ENCODE data around the gene SZRD1.
"Not testable (repeated sequence)": the region's sequence is repeated elsewhere in the genome, so short reads cannot be mapped to it uniquely, and the experiment has no call there.

The SZRD1 gene

GRCh38 chr1:16352842-16353535 lies 14.1 kb upstream of the SZRD1 start:
- H3K9me3 ChIP-seq: no peaks in the 10 kb centered on the region
- peak overlapping the region; percentile 87 to 91 for H3K27ac ChIP-seq
- intact Hi-C loops (cut with DNase I; ENCODE audit: low total_unique reads): loop anchor here (5.0 to 10.0 kb wide), 2 partner anchors 58 to 106 kb away; no protein-coding TSS in a partner anchor
- no peaks in the 10 kb centered on the region for H3K36me3 ChIP-seq
- peaks cover 0 to 47% (median 23%) of the 10 kb centered on the region in 4 donors for H3K4me1 ChIP-seq
- peak overlapping the region; percentile 68 to 86 for H3K4me3 ChIP-seq
- peak; percentile 12 to 57 for DNase-seq
- no peak for TF ChIP-seq CTCF (IDR thresholded peaks at IDR 0.05)
- H3K27me3 ChIP-seq: no peaks in the 10 kb centered on the region

DNA sequence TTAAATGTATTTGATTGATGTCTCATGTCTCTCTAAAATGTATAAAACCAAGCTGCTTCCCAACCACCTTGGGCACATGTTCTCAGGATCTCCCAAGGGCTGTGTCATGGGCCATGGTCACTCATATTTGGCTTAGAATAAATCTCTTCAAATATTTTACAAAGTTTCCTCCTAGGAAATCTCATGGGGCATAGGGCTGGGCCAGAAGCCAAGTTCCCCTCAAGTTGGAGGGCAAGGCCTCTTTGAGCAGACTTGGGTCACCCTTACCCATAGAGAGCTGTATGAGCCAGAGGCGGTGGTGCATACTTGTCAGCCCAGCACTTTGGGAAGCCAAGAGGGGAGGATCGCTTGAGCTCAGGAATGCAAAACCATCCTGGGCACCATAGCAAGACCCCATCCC lies 12.4 kb upstream of the SZRD1 start:
- Histone ChIP-seq H3K4me1 (peaks cover 0 to 31% (median 15%) of the 10 kb centered on the region in 4 donors), H3K4me3 (no peak overlapping the region), H3K36me3 (no peaks in the 10 kb centered on the region), H3K27ac (peak overlapping the region; percentile 87 to 91), H3K27me3 (no peaks in the 10 kb centered on the region), H3K9me3 (no peaks in the 10 kb centered on the region)
- no peak for TF ChIP-seq CTCF (IDR thresholded peaks at IDR 0.05)
- peak in 1 of 2 donors; percentile 67 for DNase-seq
- intact Hi-C loops (cut with DNase I; ENCODE audit: low total_unique reads): loop anchor here (5.0 to 10.0 kb wide), 2 partner anchors 60 to 107 kb away; no protein-coding TSS in a partner anchor

DNA sequence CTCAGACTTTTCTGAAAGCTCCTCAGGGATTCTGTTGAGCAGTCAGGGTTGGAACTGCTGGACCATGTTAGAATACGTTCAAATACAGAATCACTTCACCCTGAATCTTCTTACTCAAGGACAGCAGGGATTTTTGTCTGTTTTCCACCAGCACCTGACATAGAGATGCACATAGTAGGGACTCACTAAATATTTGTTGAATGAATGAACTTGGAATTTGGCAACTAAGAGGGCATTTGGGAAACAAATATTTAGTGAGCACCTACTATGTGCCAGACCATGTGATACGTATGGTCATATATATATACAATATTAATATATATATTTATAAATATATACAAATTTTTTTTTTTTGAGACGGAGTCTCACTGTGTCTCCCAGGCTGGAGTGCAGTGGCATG lies 10.2 kb upstream of the SZRD1 start:
- Histone ChIP-seq H3K9me3 (no peaks in the 10 kb centered on the region), H3K4me3 (no peak overlapping the region), H3K27me3 (no peaks in the 10 kb centered on the region), H3K4me1 (peaks cover 0 to 24% (median 11%) of the 10 kb centered on the region in 4 donors), H3K27ac (no peak overlapping the region), H3K36me3 (no peaks in the 10 kb centered on the region)
- intact Hi-C loops (cut with DNase I; ENCODE audit: low total_unique reads): loop anchor here (10.0 kb wide), 1 partner anchor 62 kb away; no protein-coding TSS in a partner anchor
- no peak for TF ChIP-seq CTCF (IDR thresholded peaks at IDR 0.05)
- no peak for DNase-seq

DNA sequence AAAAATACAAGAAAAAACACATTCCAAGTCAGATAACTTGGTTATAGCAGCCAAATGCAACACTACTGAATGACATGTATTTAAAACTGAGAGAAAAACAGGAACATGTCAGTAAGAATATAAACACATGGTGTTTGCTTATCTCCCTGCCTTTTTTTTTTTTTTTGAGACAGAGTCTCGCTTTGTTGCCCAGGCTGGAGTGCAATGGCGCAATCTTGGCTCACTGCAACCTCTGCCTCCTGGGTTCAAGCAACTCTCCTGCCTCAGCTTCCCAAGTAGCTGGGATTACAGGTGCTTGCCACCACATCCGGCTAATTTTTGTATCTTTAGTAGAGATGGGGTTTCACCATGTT lies 1.9 kb upstream of the SZRD1 start:
- H3K9me3 ChIP-seq, H3K27me3 ChIP-seq, H3K36me3 ChIP-seq, H3K4me3 ChIP-seq: not testable (repeated sequence)
- intact Hi-C loops (cut with DNase I; ENCODE audit: low total_unique reads): loop anchor here (10.0 kb wide), 1 partner anchor 160 kb away; no protein-coding TSS in a partner anchor
- DNase-seq: peak in 1 of 2 donors; percentile 76
- Histone ChIP-seq H3K27ac (peak overlapping the region; percentile 95), H3K4me1 (peaks cover 0 to 57% (median 37%) of the 10 kb centered on the region in 4 donors)

DNA sequence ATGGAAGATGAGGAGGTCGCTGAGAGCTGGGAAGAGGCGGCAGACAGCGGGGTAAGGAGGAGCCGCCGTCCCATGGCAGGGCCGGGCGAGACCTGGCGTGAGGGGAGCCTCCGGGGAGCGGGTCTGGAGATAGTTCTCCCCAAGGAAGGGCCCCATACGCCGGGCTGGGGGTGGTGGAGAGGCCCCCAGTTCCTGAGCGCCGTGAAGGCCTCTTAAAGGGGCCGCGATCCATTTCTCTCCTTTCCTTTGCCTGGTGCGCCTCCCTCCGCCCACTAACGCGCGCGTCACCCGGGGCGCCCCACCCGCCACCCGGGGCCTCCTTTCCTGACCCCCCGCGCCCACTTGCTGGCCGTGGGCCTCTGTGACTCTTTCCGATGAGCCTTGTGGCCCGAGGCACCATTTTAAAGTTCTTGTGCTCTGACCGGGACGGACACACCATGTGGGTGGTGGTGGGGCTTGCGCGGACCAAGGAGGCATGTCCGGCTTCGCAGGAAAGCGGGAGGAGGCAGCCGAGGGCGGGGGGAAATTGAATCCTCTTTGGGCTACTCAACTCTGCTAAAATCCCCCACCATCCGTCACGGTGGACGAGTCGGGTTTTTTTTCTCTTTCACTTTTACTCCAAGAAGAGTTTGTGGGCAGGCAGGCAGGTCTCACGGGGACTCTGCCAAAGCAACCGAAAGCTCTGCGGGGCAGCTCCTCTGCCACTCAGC lies 371 bp downstream of the SZRD1 start:
- H3K4me1 ChIP-seq: peaks cover 0 to 79% (median 51%) of the 10 kb centered on the region in 4 donors
- no peaks in the 10 kb centered on the region for H3K36me3 ChIP-seq
- peak overlapping the region; percentile 95 for H3K27ac ChIP-seq
- no peaks in the 10 kb centered on the region for H3K9me3 ChIP-seq
- intact Hi-C loops (cut with DNase I; ENCODE audit: low total_unique reads): loop anchor here (10.0 kb wide), 1 partner anchor 163 kb away; no protein-coding TSS in a partner anchor
- DNase-seq: peak; percentile 88 to 94
- H3K27me3 ChIP-seq: no peaks in the 10 kb centered on the region
- TF ChIP-seq CTCF (IDR thresholded peaks at IDR 0.05): no peak
- H3K4me3 ChIP-seq: peak overlapping the region; percentile 84 to 88
